GM15510 (cell line): Measurements from ENCODE around the gene BABAM2.

ENCODE experiments used
- POLR2A ChIP-seq: IDR thresholded peaks from 3 replicates; pipeline ENCODE4 v1.6.1; 2011; ENCODE audit warnings: borderline replicate concordance; ENCODE audit not compliant: insufficient read length; ENCODE audit errors: extremely low read depth

Gene BABAM2

DNA sequence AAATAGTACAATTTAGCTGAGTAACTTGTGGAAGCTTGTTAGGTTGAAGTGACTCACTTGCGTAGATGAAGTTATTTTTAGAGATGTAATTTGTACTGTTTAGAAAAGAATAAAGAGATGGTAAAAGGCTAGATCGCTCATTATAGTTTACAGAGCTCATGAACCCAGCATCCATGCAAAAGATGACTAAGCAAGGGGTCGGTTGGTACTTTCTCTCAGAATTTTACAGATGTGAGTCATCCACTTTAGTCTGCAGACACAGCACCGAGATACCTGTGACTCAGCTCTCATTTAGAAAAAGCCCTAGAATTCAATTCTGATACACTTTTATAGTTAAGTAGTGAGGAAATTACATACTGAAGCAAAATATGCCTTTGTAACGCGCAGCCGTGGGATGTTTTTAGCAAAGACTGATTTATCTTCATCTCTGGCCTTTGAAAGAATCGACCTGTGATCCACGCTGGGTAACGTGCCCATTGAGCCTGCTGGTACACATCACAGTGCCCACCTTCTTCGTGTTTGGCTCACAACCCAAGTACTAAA is 385.6 kb downstream of the BABAM2 start:
- no peak for TF ChIP-seq POLR2A

DNA sequence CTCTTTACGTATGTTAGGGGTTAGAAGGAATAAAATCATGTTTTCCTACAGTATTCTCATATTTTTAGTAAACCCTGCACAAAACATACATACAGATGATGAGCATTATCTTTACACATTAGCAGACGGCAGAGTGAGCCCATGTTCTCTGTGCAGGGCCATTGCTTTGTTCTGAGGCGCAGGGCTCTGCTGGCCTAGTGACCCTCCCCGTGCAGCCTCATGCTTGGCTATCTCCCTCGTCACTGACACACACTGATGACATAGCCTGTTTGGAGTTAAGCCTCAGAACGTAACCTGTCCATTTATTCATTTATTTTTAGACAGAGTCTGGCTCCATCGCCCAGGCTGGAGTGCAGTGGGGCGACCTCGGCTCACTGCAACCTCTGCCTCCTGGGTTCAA is 386.3 kb downstream of the BABAM2 start:
- no peak for TF ChIP-seq POLR2A

DNA sequence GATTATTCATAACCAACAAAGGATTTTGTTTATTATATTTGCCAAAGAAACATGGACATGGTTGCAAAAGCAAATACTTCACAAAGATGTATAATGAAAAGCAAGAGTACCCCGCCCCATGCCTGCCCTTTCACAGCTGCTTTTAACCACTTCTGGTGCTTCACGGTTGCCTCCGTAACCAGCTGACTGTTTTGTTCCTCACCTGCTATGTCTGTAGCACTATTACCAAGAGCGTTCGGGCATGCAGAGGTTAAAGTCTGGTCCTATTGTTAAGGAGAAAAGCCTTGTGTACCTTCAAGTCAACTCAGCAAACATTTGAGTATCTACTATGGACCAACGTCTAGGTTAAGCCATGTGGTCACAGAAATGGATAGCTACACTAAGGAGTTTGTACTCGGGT is 386.9 kb downstream of the BABAM2 start:
- no peak for TF ChIP-seq POLR2A

DNA sequence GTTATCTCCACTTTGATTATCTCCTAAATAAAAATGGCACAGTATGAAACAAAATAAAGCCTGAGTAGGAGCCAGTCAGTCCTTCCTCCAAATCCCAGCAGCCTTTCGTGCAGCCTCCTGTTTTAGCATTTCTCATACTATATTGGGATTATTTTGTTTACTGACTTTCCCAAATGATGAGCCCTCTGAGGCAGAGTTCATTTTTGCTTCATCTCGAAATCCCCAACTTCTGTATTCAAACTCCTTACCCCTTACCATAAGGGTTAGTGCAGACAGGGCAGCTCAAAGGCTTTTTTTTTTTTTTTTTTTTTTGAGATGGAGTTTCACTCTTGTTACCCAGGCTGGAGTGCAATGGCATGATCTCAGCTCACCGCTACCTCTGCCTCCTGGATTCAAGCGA is 388.8 kb downstream of the BABAM2 start:
- no peak for TF ChIP-seq POLR2A

DNA sequence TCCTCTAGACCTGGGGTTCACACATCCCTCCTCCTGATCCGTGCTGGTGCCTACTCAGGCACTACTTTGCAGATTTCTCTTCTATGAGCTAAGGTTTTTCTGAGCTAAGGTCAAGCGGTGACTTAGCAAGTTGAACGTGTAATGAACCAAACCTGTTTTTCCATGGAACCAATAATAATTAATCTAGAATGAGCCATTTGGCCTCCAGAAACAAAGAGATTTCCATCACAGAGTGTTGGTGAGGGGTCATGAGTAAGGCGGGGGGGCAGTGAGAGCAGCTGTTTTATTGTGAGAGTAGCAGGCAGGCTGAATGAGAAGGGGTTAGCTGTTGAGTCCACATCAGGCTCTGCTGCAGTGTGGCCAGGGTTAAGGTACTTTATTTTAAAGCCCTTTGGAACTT is 390.1 kb downstream of the BABAM2 start:
- no peak for TF ChIP-seq POLR2A

DNA sequence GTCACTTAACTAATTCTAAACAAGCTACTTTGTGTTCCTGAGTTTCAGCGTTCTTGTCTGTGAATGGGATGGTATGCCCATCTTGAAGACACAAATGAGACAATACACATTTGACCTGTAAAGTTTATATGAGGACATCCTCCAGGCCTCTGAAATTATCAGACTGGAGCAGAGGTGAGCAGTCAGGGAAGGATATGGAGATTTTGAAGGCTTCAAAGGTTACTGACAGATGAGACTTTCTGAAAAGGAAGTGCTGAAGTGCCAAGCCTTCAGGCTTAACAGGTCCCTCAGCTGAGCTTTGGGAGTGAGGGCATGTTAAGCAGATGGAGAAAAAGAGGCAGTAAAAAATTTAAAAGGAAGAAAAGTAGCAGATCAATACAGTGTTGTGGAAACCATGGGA is 391.2 kb downstream of the BABAM2 start:
- no peak for TF ChIP-seq POLR2A

DNA sequence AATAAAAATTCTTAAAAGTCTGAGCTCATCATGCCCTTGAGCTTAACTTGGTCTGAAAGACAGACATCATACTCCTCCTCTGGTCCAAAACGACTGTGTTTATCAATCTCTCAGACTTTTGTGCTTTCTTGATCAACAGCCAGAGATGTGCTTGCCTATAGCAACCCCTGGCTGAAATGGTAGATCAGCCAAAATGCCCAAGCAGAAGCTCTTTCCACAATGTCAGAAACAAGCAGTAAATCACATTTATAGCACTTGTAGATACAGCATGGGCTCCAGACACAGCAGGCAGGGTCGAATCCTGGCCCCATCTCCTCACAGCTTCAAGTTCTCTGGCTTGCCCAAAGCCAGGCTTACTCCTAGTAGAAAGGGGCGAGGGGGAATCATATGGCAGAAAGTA is 391.7 kb downstream of the BABAM2 start:
- TF ChIP-seq POLR2A = no peak

DNA sequence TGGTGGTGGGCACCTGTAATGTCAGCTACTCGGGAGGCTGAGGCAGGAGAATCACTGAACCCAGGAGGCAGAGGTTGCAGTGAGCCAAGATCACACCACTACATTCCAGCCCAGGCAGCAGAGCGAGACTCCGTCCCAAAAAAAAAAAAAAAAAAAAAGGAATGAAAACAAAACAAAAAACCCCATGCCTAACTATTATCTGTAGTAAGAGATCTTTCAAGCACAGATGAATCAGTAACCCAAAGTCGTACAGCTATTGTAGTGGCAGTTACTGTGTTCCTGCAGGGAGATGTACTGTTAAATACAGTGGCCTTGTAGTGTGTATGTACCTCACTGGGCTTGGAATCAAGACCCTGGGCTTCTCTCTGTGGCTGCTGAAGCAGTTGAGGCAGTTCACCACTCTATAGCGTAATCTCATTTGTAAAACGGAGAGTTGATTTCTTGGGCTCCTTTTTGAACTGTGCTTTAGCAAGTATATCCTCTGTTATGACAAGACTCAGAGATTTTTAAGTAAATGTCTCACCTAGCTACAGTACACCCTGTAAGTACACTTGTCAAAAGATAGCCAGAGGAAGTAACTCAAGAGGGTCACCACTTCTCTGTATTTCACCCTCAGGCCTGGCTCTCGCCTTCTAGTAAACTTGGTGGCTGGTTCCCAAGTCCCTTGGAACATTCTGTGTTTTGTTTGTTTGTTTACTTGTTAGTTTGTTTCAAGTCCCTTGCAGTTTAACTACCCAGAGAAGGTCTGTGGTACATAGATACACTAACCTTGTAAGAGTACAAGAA is 392.5 kb downstream of the BABAM2 start:
- no peak for TF ChIP-seq POLR2A

DNA sequence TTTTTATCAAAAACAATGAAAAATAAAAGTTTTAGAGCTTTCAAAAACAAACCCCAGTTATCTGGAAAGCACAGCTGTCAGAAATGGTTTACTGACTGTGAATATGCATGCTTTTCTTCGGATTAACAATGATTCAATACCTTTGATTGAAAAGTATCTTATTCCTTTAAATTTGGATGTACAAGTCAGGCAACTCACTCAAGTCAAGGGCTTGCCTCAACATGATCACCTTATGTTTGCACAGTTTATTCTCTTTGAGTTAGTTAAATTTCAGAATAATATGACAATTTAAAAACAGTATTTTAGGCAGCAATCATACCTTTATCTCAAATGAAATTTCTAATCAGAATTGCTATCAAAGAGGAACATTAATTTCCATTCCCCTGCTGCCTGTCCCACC is 393.3 kb downstream of the BABAM2 start:
- TF ChIP-seq POLR2A = no peak

DNA sequence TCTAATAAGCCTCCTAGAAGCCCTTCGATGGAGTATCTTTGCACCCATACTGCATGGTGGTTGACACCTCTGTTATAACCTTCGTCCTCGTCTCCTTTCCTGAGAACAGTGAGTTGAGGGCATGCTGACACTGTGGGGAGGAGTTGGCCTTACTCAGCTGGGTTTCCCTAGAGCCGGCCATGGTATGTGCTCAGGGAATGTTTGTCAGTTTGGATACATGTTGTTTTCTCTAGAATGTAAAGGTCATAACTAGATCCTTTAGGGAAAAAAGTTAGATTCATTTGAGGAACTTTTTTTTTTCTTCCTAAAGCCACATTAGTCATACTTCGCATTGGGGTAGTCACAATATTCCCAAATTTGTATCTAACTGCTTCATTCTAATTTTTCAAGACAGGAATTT is 396.1 kb downstream of the BABAM2 start:
- TF ChIP-seq POLR2A = no peak

DNA sequence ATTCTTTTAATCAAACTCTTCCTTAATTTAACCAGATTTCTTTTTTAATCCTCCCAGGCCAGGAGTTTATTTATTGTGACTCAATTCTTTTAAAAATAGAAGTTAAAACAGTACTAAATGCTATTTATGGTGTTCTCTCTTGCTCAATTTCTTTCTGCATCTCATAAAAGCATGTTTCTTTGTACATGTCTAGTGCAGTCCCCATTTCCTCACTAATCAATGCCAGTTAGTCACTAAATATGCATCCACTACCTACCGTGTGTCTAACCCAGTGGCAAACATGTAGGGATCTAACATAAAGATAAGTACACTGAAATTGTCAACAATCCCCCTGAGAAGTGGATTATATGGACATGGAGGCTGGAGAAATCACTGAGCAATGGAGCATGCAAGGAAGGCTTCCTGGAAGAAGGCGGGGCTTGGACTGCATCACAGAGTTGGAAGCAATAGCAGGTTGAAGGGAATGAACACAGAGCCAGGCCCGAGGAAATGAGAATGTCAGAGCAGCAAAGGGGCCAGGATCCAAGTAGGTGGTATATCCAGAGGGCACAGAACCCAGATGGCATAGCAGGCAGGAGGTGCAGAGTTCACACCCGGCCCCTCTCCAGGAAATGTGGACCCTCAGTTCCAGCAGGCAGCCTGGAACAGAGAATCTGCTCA is 396.9 kb downstream of the BABAM2 start:
- TF ChIP-seq POLR2A = no peak

DNA sequence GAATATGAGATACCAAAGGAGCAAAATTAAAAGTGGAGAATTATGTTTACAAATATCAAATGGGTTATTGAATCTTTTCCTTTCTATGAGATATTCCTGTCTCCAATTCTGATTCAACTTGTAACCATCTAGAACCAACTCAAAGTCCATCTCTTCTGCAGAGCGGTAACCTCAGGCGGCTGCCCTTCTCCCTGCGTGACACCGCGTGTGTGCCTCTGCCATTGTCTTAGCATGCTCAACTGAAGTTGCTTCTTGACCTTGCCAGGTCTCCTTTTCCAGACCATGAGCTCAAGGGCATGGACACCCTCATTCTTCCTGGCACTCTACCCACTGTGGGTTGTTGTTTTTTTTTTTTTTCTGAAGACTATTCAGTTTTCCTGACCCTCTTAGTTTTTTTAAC is 398.1 kb downstream of the BABAM2 start:
- TF ChIP-seq POLR2A = no peak

DNA sequence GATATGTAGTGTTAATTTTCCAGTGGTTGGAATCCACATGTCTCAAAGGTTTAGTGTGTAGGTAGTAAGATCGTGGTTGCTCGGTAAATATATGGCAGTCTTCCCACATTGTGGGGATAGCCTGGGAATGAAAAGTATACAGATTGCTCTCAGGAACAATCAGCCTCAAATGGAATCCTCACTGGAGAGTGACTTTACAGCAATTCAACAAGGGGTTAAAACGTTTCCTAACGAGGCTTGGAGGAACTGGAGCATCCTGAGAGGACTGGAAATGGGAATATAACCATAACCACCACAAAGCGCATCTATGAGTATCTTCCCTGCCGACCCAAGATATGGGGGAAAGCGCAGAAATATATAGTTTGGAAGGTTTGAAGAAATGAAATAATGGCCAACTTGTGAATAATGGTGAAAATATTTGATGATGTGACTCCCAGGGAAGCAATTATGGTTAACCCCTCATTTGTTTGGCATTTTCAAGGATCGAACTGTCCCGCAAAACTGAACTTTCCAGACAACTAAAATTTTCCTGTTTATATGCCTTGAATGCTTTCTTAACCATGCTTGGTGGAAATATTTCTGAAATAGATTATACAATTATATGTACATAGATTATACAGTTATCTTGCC is 401.4 kb downstream of the BABAM2 start:
- TF ChIP-seq POLR2A = no peak

DNA sequence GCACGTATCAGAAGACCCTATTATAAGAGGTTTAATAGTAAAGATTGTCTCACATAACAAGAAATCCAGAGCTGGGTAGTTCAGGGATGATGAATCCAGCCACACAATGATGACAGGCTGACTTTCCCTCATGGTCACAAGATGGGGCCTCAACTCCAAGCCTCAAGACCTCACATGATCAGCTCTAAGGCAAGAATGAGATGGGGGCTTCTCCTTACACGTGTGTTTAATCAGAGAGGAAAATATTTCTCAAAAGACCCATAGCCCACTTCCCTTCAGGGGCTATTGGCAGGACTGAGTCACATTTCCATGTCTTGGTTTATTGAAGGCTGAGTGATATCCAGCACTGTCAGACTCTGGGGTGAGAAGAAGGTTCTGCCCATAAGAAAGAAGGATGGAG is 402.0 kb downstream of the BABAM2 start:
- TF ChIP-seq POLR2A = no peak

DNA sequence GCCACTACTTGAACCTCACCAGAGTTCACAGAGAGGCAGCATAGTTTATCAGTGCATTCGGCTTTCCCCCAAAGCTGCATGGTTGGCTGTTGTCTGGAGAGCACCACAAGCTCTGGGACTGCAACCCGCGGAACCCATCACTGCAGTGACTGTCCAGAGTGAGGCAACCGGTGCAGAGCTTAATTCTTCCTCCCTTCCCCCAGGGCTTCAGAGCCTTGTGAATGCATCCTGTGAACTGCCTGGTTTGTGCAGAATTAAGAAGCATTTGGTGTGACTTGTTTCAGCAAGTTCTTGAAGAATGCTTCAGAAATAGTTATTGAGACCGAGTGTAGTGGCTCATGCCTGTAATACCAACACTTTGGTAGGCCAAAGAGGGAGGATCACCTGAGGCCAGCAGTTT is 402.9 kb downstream of the BABAM2 start:
- no peak for TF ChIP-seq POLR2A
